ENCODE results near the gene SH3RF3. TPM values are rescaled to one million over a fixed set of nuclear protein-coding genes. Genes with fewer than 3 reads are reported as not detected.

The SH3RF3 gene
- total RNA-seq, 1 donor from 2014 or later = under 0.01 TPM

DNA sequence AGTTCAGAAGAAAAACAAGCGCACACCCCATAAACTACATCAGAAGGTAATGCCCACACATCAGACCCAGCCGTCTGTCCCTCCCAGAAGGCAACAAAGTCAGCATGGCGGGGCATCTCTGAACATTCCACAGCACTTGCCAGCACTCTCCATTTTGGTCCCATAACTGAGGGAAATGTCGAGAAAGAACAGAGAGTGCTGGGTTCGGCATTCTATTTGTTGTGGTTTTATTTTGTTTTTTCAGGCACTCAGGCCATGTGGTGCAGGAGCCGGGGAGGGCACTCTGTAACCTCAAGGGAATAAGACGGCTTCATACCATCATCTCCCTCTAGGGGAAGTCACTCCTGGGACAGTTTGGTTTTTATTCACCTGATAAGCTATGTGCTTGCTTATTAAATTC lies 328.8 kb downstream of the SH3RF3 start:
- TF ChIP-seq, protein P1, sequence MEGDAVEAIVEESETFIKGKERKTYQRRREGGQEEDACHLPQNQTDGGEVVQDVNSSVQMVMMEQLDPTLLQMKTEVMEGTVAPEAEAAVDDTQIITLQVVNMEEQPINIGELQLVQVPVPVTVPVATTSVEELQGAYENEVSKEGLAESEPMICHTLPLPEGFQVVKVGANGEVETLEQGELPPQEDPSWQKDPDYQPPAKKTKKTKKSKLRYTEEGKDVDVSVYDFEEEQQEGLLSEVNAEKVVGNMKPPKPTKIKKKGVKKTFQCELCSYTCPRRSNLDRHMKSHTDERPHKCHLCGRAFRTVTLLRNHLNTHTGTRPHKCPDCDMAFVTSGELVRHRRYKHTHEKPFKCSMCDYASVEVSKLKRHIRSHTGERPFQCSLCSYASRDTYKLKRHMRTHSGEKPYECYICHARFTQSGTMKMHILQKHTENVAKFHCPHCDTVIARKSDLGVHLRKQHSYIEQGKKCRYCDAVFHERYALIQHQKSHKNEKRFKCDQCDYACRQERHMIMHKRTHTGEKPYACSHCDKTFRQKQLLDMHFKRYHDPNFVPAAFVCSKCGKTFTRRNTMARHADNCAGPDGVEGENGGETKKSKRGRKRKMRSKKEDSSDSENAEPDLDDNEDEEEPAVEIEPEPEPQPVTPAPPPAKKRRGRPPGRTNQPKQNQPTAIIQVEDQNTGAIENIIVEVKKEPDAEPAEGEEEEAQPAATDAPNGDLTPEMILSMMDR (IDR thresholded peaks at IDR 0.05; ENCODE audit: insufficient read depth, low read length, severe bottlenecking) = no peak
- FAIRE-seq (no peak), DNase-seq (ENCODE audit: low read depth) (no peak)
- Histone ChIP-seq H3K36me3 (ENCODE audit: control insufficient read depth, insufficient read depth, low read length) (no peaks in the 10 kb centered on the region), H3K4me3 (ENCODE audit: low read depth, low read length) (no peak overlapping the region), H3K27me3 (ENCODE audit: control insufficient read depth, insufficient read depth, low read length) (no peaks in the 10 kb centered on the region)

DNA sequence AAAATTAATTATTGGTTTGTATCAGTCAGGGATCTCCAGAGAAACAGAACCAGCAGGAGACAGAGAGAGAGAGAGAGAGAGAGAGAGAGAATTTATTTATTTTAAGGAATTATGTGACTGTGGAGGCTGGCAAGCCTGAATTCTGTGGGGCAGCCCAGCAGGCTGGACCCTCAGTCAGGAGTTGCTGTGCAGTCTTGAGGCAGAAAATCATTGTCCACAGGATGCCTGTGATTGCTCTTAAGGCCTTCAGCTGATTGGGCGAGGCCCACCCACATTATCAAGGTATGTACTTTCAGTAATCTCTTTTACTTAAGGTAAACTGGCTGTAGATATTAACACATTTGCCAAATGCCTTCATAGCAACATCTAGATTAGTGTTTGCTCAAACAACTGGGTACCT lies 329.5 kb downstream of the SH3RF3 start:
- Histone ChIP-seq H3K36me3 (ENCODE audit: control insufficient read depth, insufficient read depth, low read length) (no peaks in the 10 kb centered on the region), H3K4me3 (ENCODE audit: low read depth, low read length) (no peak overlapping the region), H3K27me3 (ENCODE audit: control insufficient read depth, insufficient read depth, low read length) (no peaks in the 10 kb centered on the region)
- DNase-seq (ENCODE audit: low read depth) = no peak
- FAIRE-seq = no peak
- TF ChIP-seq, protein P1 (IDR thresholded peaks at IDR 0.05; ENCODE audit: insufficient read depth, low read length, severe bottlenecking) = no peak

DNA sequence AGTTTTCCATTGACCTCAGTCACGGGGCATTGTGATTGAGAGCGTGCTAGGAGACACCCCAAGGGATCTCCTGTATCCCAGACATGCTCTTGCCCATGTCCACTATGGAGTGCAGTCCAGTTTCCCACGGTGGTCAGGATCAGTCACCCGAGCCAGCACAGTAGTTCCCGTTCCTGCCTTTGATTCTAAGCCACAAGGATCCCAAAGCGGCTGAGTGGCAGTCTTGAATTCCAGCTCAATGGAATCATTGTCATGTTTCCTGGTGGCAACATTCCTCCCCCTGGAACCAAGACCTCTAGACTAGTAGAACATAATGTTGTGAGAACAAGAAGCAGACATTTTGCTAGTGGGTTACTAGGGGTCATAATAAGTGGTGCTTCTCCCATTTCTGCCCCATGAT lies 330.5 kb downstream of the SH3RF3 start:
- H3K36me3 ChIP-seq (ENCODE audit: control insufficient read depth, insufficient read depth, low read length) = no peaks in the 10 kb centered on the region
- FAIRE-seq (no peak), DNase-seq (ENCODE audit: low read depth) (no peak)
- no peak overlapping the region for H3K4me3 ChIP-seq (ENCODE audit: low read depth, low read length)
- TF ChIP-seq, protein P1 (IDR thresholded peaks at IDR 0.05; ENCODE audit: insufficient read depth, low read length, severe bottlenecking) = no peak
- no peaks in the 10 kb centered on the region for H3K27me3 ChIP-seq (ENCODE audit: control insufficient read depth, insufficient read depth, low read length)

DNA sequence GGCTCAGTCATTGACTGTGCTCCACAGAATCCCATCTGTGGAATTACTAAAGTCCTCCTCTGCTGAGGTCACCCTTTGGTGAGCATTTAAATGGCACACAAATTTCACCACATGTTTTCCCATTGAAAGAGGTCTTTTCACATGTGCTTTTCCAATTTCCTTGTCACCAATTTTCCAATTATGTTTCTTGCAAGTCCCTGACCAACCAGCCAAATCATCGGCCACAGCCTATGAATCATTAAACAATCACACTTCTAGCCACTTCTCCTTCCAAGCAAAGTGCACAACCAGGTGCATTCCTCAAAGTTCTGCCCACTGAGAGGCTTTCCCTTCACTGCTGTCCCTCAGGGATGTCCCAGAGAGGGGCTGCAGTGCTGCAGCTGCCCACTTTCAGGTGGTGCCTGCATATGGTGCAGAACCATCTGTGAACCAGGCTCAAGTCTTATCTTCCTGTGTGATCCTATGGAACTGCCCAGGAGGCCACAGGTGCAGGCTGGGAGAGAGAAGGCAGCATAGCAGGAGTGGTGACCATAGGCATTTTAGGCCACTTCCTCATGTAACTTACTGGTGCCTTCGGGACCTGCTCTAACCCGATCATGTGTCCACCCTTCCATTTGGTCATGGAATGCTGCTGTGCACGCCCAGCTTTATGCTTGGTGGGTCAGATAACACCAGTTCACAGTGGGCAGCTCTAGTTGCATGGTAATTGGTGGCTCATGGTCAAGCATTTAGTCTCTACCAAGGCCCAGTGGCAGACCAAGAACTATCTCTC lies 331.7 kb downstream of the SH3RF3 start:
- H3K27me3 ChIP-seq (ENCODE audit: control insufficient read depth, insufficient read depth, low read length) = no peaks in the 10 kb centered on the region
- TF ChIP-seq, protein P1 (IDR thresholded peaks at IDR 0.05; ENCODE audit: insufficient read depth, low read length, severe bottlenecking) = no peak
- no peak for FAIRE-seq
- no peak overlapping the region for H3K4me3 ChIP-seq (ENCODE audit: low read depth, low read length)
- peak; percentile 48 for DNase-seq (ENCODE audit: low read depth)
- no peaks in the 10 kb centered on the region for H3K36me3 ChIP-seq (ENCODE audit: control insufficient read depth, insufficient read depth, low read length)

DNA sequence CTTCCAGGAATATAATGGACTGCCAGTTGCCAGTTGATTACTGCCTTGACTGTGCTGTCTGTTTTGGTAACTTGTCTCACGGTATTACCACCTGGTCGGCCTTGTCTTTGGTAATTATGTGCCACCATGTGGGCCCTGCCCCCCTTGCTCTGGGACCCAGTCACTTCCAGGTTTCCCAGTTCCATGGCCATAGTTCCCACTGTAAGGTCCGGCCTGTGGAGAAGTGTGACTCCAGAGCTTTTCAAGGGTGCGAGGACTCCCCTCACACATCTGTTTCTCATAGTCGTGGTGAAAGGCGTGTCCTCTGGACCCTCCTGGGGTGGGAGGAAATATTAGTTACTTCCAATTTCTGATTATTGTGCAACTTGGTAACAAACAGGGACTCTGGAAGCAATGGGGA lies 334.2 kb downstream of the SH3RF3 start:
- FAIRE-seq = no peak
- Histone ChIP-seq H3K27me3 (ENCODE audit: control insufficient read depth, insufficient read depth, low read length) (no peaks in the 10 kb centered on the region), H3K4me3 (ENCODE audit: low read depth, low read length) (no peak overlapping the region), H3K36me3 (ENCODE audit: control insufficient read depth, insufficient read depth, low read length) (no peaks in the 10 kb centered on the region)
- TF ChIP-seq, protein P1 (IDR thresholded peaks at IDR 0.05; ENCODE audit: insufficient read depth, low read length, severe bottlenecking) = no peak
- no peak for DNase-seq (ENCODE audit: low read depth)

DNA sequence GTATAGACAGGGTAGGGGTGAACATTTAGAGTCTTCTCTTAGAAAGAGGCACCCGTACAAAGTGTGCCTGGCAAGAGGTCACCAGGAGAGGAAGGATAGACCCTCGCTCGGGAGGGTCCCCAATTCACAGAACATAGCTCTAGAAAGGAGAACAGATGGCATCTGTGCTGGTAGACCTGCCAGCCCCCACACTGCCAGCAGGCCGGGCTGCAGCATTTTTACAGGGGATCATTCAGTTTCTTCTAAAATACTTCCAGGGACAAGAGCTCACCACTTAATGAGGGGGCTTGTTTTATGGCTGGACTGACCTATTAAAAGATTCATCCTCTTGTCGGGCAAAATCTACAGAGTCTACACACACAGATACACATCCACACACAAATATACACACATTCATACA lies 334.9 kb downstream of the SH3RF3 start:
- no peaks in the 10 kb centered on the region for H3K27me3 ChIP-seq (ENCODE audit: control insufficient read depth, insufficient read depth, low read length)
- FAIRE-seq (no peak), DNase-seq (ENCODE audit: low read depth) (no peak)
- H3K4me3 ChIP-seq (ENCODE audit: low read depth, low read length) = no peak overlapping the region
- H3K36me3 ChIP-seq (ENCODE audit: control insufficient read depth, insufficient read depth, low read length) = no peaks in the 10 kb centered on the region
- TF ChIP-seq, protein P1 (IDR thresholded peaks at IDR 0.05; ENCODE audit: insufficient read depth, low read length, severe bottlenecking) = no peak

All from bronchial epithelial cell (primary cell).